ENCODE results near the gene RSPH1.

RSPH1 gene

GRCh38 chr21:42492201-42492600, 3.8 kb downstream of the RSPH1 start:
- DNase-seq, result no peak
- intact Hi-C loops (cut with DNase I), result no loop called here

GRCh38 chr21:42491328-42491727, 4.7 kb downstream of the RSPH1 start:
- intact Hi-C loops (cut with DNase I), result no loop called here

GRCh38 chr21:42490720-42491119, 5.3 kb downstream of the RSPH1 start:
- no peak for DNase-seq
- intact Hi-C loops (cut with DNase I), result no loop called here

More at GRCh38 chr21:42491328-42491727, 4.7 kb downstream of the RSPH1 start:
- DNase-seq, result no peak

- no peak for DNase-seq
- intact Hi-C loops (cut with DNase I), result no loop called here
Observed at GRCh38 chr21:42489991-42490390, 6.0 kb downstream of the RSPH1 start.

- intact Hi-C loops (cut with DNase I), result no loop called here
Observed at GRCh38 chr21:42489006-42489563, 6.9 kb downstream of the RSPH1 start.

GRCh38 chr21:42486531-42486930, 9.5 kb downstream of the RSPH1 start:
- intact Hi-C loops (cut with DNase I), result no loop called here
- DNase-seq, result no peak

More at GRCh38 chr21:42489006-42489563, 6.9 kb downstream of the RSPH1 start:
- DNase-seq, result no peak

- intact Hi-C loops (cut with DNase I), result no loop called here
- DNase-seq, result no peak
Observed at GRCh38 chr21:42486072-42486471, 10.0 kb downstream of the RSPH1 start.

GRCh38 chr21:42484966-42485365, 11.1 kb downstream of the RSPH1 start:
- intact Hi-C loops (cut with DNase I), result no loop called here
- no peak for DNase-seq

GRCh38 chr21:42481169-42481568, 14.9 kb downstream of the RSPH1 start:
- intact Hi-C loops (cut with DNase I), result no loop called here
- no peak for DNase-seq

GRCh38 chr21:42480736-42481135, 15.3 kb downstream of the RSPH1 start:
- no peak for DNase-seq
- intact Hi-C loops (cut with DNase I), result no loop called here

GRCh38 chr21:42479582-42479981, 16.4 kb downstream of the RSPH1 start:
- intact Hi-C loops (cut with DNase I), result no loop called here
- DNase-seq, result no peak

GRCh38 chr21:42478504-42478903, 17.5 kb downstream of the RSPH1 start:
- intact Hi-C loops (cut with DNase I), result no loop called here
- no peak for DNase-seq

GRCh38 chr21:42476388-42477331, 19.4 kb downstream of the RSPH1 start:
- intact Hi-C loops (cut with DNase I), result no loop called here
- no peak for DNase-seq

GRCh38 chr21:42475526-42476387, 20.3 kb downstream of the RSPH1 start:
- intact Hi-C loops (cut with DNase I), result no loop called here
- DNase-seq, result no peak

- no peak for DNase-seq
- intact Hi-C loops (cut with DNase I), result no loop called here
Observed at GRCh38 chr21:42475036-42475435, 21.0 kb downstream of the RSPH1 start.

GRCh38 chr21:42474043-42474831, 21.8 kb downstream of the RSPH1 start:
- intact Hi-C loops (cut with DNase I), result no loop called here
- no peak for DNase-seq

GRCh38 chr21:42473498-42474042, 22.5 kb downstream of the RSPH1 start:
- no peak for DNase-seq
- intact Hi-C loops (cut with DNase I), result no loop called here

- intact Hi-C loops (cut with DNase I), result no loop called here
- DNase-seq, result no peak
Observed at GRCh38 chr21:42472521-42472920, 23.5 kb downstream of the RSPH1 start.

- no peak for DNase-seq
- intact Hi-C loops (cut with DNase I), result no loop called here
Observed at GRCh38 chr21:42471716-42472330, 24.2 kb downstream of the RSPH1 start.

GRCh38 chr21:42471206-42471605, 24.8 kb downstream of the RSPH1 start:
- no peak for DNase-seq
- intact Hi-C loops (cut with DNase I), result no loop called here
